SJCRH30 (cell line): ENCODE measurements around the gene UBE2QL1. TPM values are rescaled to one million over a fixed set of nuclear protein-coding genes. Genes with fewer than 3 reads are reported as not detected.
A peak's percentile ranks its signal among the peaks of the same experiment; 100 is the strongest.

Source experiments
- DNase-seq, 2 experiments: peaks; one replicate each; pipeline ENCODE4 v3.0.0-alpha.2; 2015 to 2020
- H3K27ac ChIP-seq: fragments of 250-450 bp; sonication (Bioruptor Pico); 2 replicates; pipeline ENCODE4 v1.5.1; 2020; ENCODE audit warnings: mild to moderate bottlenecking, moderate library complexity
- H3K27me3 ChIP-seq: fragments of 250-450 bp; sonication (Bioruptor Pico); 2 replicates; pipeline ENCODE4 v1.5.1; 2020; ENCODE audit warnings: mild to moderate bottlenecking, moderate library complexity
- H3K36me3 ChIP-seq: fragments of 250-450 bp; sonication (Bioruptor Pico); 2 replicates; pipeline ENCODE4 v1.5.1; 2020; ENCODE audit warnings: mild to moderate bottlenecking, moderate library complexity
- H3K4me1 ChIP-seq: fragments of 250-450 bp; sonication (Bioruptor Pico); 2 replicates; pipeline ENCODE4 v1.5.1; 2020; ENCODE audit warnings: mild to moderate bottlenecking, moderate library complexity
- H3K4me3 ChIP-seq: fragments of 250-450 bp; sonication (Bioruptor Pico); 2 replicates; pipeline ENCODE4 v1.5.1; 2020; ENCODE audit warnings: mild to moderate bottlenecking, moderate library complexity
- H3K9me3 ChIP-seq: fragments of 250-450 bp; sonication (Bioruptor Pico); replicated peaks from 2 replicates; pipeline ENCODE4 v1.5.1; 2020; ENCODE audit warnings: mild to moderate bottlenecking, moderate library complexity
- total RNA-seq: library from RNA; depleted of rRNA; stranded (reverse); fragments of >200 nt; shearing (Covaris generic); gene quantifications from 2 replicates; pipeline ENCODE4 v1.2.3, GENCODE V29; 2014

Gene UBE2QL1
- total RNA-seq, 1 experiment from 2014 or later, result 0.02 TPM

GRCh38 chr5:6472792-6473191 lies 24.1 kb downstream of the UBE2QL1 start:
- H3K4me3 ChIP-seq, result no peak overlapping the region

GRCh38 chr5:6473284-6473683 lies 24.6 kb downstream of the UBE2QL1 start:
- Histone ChIP-seq H3K9me3 (no peaks in the 10 kb centered on the region), H3K36me3 (no peaks in the 10 kb centered on the region), H3K27me3 (no peaks in the 10 kb centered on the region), H3K4me1 (no peaks in the 10 kb centered on the region), H3K27ac (no peak overlapping the region), H3K4me3 (no peak overlapping the region)
- DNase-seq, result no peak

More at GRCh38 chr5:6472792-6473191, 24.1 kb downstream of the UBE2QL1 start:
- H3K27me3 ChIP-seq, result no peaks in the 10 kb centered on the region
- H3K9me3 ChIP-seq, result no peaks in the 10 kb centered on the region
- H3K27ac ChIP-seq, result no peak overlapping the region
- no peaks in the 10 kb centered on the region for H3K4me1 ChIP-seq
- no peak for DNase-seq
- H3K36me3 ChIP-seq, result no peaks in the 10 kb centered on the region

GRCh38 chr5:6475626-6476312 lies 27.1 kb downstream of the UBE2QL1 start:
- DNase-seq, result peak in 1 of 2 experiments; percentile 1
- Histone ChIP-seq H3K27ac (no peak overlapping the region), H3K36me3 (no peaks in the 10 kb centered on the region), H3K4me3 (no peak overlapping the region), H3K4me1 (no peaks in the 10 kb centered on the region), H3K27me3 (no peaks in the 10 kb centered on the region), H3K9me3 (no peaks in the 10 kb centered on the region)

- no peaks in the 10 kb centered on the region for H3K36me3 ChIP-seq
- no peaks in the 10 kb centered on the region for H3K27me3 ChIP-seq
- no peaks in the 10 kb centered on the region for H3K9me3 ChIP-seq
- H3K27ac ChIP-seq, result no peak overlapping the region
- no peaks in the 10 kb centered on the region for H3K4me1 ChIP-seq
- no peak for DNase-seq
- H3K4me3 ChIP-seq, result no peak overlapping the region
Observed at GRCh38 chr5:6476313-6476661, 27.6 kb downstream of the UBE2QL1 start.

- H3K9me3 ChIP-seq, result no peaks in the 10 kb centered on the region
- H3K36me3 ChIP-seq, result no peaks in the 10 kb centered on the region
- H3K4me3 ChIP-seq, result no peak overlapping the region
- H3K27me3 ChIP-seq, result no peaks in the 10 kb centered on the region
- no peak for DNase-seq
- no peaks in the 10 kb centered on the region for H3K4me1 ChIP-seq
- no peak overlapping the region for H3K27ac ChIP-seq
Observed at GRCh38 chr5:6478793-6479192, 30.1 kb downstream of the UBE2QL1 start.

GRCh38 chr5:6480133-6481051 lies 31.7 kb downstream of the UBE2QL1 start:
- no peak for DNase-seq
- no peaks in the 10 kb centered on the region for H3K36me3 ChIP-seq
- no peak overlapping the region for H3K27ac ChIP-seq
- H3K27me3 ChIP-seq, result no peaks in the 10 kb centered on the region
- no peaks in the 10 kb centered on the region for H3K9me3 ChIP-seq
- H3K4me3 ChIP-seq, result no peak overlapping the region
- H3K4me1 ChIP-seq, result no peaks in the 10 kb centered on the region

- no peak overlapping the region for H3K4me3 ChIP-seq
- no peaks in the 10 kb centered on the region for H3K4me1 ChIP-seq
- H3K9me3 ChIP-seq, result no peaks in the 10 kb centered on the region
- H3K27me3 ChIP-seq, result no peaks in the 10 kb centered on the region
- no peak overlapping the region for H3K27ac ChIP-seq
- no peaks in the 10 kb centered on the region for H3K36me3 ChIP-seq
- no peak for DNase-seq
Observed at GRCh38 chr5:6482735-6483134, 34.1 kb downstream of the UBE2QL1 start.

- Histone ChIP-seq H3K4me3 (no peak overlapping the region), H3K9me3 (no peaks in the 10 kb centered on the region), H3K27me3 (no peaks in the 10 kb centered on the region), H3K36me3 (no peaks in the 10 kb centered on the region), H3K4me1 (no peaks in the 10 kb centered on the region), H3K27ac (no peak overlapping the region)
- no peak for DNase-seq
Observed at GRCh38 chr5:6483880-6484382, 35.3 kb downstream of the UBE2QL1 start.

GRCh38 chr5:6484446-6484845 lies 35.8 kb downstream of the UBE2QL1 start:
- Histone ChIP-seq H3K27me3 (no peaks in the 10 kb centered on the region), H3K36me3 (no peaks in the 10 kb centered on the region), H3K4me3 (no peak overlapping the region), H3K4me1 (no peaks in the 10 kb centered on the region), H3K9me3 (no peaks in the 10 kb centered on the region), H3K27ac (no peak overlapping the region)
- no peak for DNase-seq

GRCh38 chr5:6484899-6485298 lies 36.2 kb downstream of the UBE2QL1 start:
- no peaks in the 10 kb centered on the region for H3K9me3 ChIP-seq
- no peaks in the 10 kb centered on the region for H3K4me1 ChIP-seq
- H3K4me3 ChIP-seq, result no peak overlapping the region
- no peaks in the 10 kb centered on the region for H3K36me3 ChIP-seq
- H3K27ac ChIP-seq, result no peak overlapping the region
- no peak for DNase-seq
- H3K27me3 ChIP-seq, result no peaks in the 10 kb centered on the region

- H3K9me3 ChIP-seq, result no peaks in the 10 kb centered on the region
- no peak for DNase-seq
Observed at GRCh38 chr5:6485441-6485840, 36.8 kb downstream of the UBE2QL1 start.

GRCh38 chr5:6486074-6486473 lies 37.4 kb downstream of the UBE2QL1 start:
- no peaks in the 10 kb centered on the region for H3K36me3 ChIP-seq
- H3K27ac ChIP-seq, result no peak overlapping the region
- no peaks in the 10 kb centered on the region for H3K9me3 ChIP-seq
- DNase-seq, result no peak
- no peaks in the 10 kb centered on the region for H3K4me1 ChIP-seq
- no peak overlapping the region for H3K4me3 ChIP-seq
- no peaks in the 10 kb centered on the region for H3K27me3 ChIP-seq

More at GRCh38 chr5:6485441-6485840, 36.8 kb downstream of the UBE2QL1 start:
- Histone ChIP-seq H3K27ac (no peak overlapping the region), H3K4me1 (no peaks in the 10 kb centered on the region), H3K4me3 (no peak overlapping the region), H3K27me3 (no peaks in the 10 kb centered on the region), H3K36me3 (no peaks in the 10 kb centered on the region)

- H3K9me3 ChIP-seq, result no peaks in the 10 kb centered on the region
- no peak overlapping the region for H3K4me3 ChIP-seq
- no peaks in the 10 kb centered on the region for H3K36me3 ChIP-seq
- no peaks in the 10 kb centered on the region for H3K27me3 ChIP-seq
- no peaks in the 10 kb centered on the region for H3K4me1 ChIP-seq
- H3K27ac ChIP-seq, result no peak overlapping the region
- DNase-seq, result no peak
Observed at GRCh38 chr5:6487081-6487480, 38.4 kb downstream of the UBE2QL1 start.

GRCh38 chr5:6488021-6488420 lies 39.4 kb downstream of the UBE2QL1 start:
- Histone ChIP-seq H3K9me3 (no peaks in the 10 kb centered on the region), H3K27me3 (no peaks in the 10 kb centered on the region), H3K36me3 (no peaks in the 10 kb centered on the region), H3K27ac (no peak overlapping the region), H3K4me3 (no peak overlapping the region), H3K4me1 (no peaks in the 10 kb centered on the region)
- peak in 1 of 2 experiments; percentile 17 for DNase-seq

- no peak for DNase-seq
- Histone ChIP-seq H3K9me3 (no peaks in the 10 kb centered on the region), H3K27me3 (no peaks in the 10 kb centered on the region), H3K4me3 (no peak overlapping the region), H3K36me3 (no peaks in the 10 kb centered on the region), H3K4me1 (no peaks in the 10 kb centered on the region), H3K27ac (no peak overlapping the region)
Observed at GRCh38 chr5:6489643-6490185, 41.1 kb downstream of the UBE2QL1 start.
